NK-92 (cell line): Measurements from ENCODE around the gene KAZN.

ENCODE experiments used
- DNase-seq: peaks from one replicate; lab custom pipeline; 2025; ENCODE audit not compliant: unreplicated experiment; lab: John Stamatoyannopoulos, UW

Gene KAZN

DNA sequence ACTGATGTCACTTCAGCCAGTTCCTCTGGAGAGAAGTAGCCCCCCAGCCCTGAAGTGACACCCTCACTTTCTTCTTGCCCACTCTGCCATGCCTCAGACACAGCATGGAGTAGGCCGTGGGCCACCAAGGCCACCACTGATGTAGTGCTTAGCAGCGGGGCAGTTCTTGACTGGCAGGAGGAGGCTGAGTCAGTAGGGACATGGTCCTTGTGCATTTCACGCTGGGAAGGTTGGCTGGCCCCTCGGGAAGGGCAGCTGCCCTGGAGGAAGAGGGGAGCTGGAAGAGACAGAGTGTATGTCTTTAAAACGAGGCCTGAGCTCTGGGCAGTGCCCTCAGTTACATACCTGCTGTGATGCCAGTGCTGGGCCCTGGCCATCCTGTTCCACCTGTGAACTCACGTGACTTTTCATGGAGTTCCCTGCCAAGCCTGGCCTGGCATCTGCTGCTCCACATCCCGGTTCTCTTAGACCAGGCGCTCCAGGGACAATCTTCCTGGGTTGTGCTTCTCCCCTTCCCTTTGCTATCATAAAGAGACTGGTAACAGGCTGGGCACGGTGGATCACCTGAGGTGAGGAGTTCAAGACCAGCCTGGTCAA is 396.5 kb downstream of the KAZN start:
- no peak for DNase-seq

DNA sequence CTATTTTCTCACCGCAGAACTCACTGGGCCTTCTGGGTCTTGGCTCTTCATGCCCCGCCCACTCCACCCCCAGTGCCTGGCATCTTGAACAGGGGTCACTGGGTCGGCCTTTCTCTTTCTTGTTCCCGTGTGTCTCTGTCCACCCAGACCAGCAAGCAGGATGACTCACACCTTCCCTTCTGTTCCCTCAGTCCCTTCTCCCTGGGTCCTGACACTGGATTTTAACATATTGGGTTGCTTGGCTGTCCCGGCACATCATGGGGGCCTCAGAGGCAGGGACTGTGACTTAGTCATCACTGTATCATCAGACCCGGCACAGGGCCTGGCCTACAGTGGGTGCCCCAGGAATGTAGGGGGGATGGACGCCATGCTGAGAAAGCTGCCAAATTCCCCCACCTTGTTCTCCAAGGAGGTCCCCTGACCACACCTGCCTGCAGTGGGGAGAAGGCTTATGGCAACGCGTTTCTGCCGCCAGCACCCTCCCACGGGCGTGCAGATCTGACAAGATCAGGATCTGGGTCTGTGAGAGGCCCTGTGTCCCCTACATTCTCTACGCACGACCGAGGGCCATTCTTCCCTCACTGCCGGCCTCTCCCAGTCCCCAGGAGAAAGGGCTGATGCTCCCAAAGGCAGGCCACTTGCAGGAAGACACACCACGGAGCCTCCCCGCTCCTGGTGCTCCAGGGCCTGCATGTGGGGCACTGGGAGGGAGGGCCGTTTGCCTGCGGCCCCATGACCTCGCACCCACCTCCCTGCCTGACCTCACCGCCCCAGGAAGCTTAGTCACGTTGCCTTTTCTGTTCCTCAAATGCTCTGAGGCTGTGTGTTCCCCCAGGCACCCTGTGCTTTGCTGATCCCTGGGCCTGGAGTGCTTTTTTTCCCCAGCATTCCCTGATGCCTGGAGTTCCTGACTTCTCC is 397.9 kb downstream of the KAZN start:
- no peak for DNase-seq

DNA sequence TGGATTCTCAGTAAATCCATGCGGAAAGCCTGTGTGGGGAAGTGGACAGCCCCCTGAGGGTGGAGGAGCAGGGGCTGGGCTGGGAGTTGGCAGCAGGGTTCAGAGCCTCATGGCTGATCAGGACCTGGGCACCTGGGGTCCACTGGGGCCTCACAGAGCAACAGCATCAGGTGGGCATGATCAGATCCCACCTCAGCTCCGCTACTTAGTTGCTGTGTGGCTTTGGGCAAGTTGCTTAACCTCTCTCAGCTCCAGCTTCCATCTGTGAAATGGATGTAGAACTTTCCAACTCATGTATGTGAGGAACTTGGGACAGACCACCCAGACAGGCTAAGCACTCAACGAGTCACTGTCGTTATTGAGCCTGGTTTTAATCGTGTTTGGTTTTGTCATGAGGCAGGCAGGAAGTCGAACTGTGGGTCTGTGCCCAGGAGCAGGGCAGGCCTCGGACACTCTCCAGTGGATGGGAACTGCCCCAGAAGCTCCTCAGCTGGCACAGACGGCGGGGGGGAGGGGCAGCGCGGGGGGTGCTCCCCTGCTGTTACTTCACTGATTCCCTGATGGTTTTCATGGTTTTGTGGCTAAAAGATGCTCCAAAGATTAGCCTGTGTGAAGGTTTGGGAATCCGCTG is 399.3 kb downstream of the KAZN start:
- no peak for DNase-seq

DNA sequence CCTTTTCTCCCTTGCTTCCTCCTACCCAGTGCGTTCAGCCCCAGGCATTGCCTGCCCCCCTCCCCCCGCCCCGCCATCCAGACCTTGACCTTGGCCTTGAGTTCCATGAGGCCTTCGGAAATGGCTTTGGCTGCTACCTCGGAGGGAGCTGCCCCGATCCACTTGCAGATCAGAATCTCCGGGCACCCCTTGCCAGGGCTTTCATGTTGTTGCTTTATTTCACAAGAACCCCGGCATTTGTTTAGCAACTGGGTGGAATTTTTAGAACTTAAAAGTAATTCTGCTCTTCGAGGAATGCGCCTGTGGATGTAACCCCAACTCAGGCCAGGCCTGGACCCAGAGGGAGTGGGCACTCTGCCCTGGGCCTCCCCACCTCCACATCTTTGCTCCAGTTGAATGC is 401.0 kb downstream of the KAZN start:
- no peak for DNase-seq

DNA sequence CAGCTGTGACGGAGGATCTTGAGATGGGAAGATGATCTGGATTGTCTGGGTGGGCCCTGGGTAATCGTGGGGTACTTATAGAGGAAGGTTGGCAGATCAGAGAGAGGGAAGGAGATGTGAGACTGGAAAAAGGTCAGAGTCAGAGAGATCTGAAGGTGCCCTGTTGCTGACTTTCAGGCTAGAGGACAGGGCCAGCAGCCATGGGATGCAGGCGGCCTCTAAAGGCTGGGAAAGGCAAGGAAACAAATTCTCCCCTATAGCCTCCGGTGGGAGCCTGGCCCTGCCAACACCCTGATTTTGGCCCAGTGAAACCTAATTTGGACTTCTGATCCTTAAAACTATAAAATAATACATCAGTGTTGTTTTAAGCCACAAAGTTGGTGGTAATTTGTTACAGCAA is 401.5 kb downstream of the KAZN start:
- no peak for DNase-seq

DNA sequence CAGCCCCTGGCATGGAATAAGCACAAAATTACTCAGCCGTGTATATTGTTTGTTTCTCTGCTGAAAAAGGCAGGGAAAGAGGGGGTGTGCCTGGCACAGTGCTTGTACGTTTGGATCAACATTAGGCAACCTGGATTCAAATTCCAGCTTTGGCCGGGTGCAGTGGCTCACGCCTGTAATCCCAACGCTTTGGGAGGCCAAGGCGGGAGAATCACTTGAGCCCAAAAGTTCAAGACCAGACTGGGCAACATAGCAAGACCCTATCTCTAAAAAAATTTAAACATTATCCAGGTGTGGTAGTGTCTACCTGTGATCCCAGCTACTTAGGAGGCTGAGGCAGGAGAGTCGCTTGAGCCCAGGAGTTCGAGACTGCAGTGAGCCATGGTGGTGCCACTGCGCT is 402.2 kb downstream of the KAZN start:
- DNase-seq: no peak

DNA sequence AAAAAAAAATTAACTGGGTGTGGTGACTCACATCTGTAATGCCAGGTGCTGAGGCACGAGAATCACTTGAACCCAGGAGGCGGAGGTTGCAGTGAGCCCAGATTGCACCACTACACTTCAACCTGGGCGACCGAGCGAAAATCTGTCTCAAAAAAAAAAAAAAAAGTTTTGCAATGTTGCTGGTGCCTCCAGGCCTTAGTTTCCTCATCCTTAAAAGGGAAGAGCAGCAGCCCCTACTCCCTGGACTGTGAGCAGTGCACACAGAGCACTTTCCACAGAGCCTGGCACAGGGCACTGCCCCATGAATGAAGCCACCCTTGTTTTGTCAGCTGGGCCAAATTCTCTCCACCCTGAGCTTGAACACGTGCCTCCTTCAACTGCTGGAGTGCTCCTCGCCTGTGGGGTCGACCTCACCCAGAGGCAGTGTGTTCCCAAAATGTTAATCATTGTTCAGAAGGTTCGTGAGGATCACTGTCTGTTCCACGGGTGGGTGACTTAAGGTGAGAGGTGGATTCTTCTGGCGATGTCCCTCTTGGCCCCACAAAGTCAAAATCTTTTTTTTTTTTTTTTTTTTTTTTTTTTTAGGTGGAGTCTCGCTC is 402.9 kb downstream of the KAZN start:
- DNase-seq: no peak

DNA sequence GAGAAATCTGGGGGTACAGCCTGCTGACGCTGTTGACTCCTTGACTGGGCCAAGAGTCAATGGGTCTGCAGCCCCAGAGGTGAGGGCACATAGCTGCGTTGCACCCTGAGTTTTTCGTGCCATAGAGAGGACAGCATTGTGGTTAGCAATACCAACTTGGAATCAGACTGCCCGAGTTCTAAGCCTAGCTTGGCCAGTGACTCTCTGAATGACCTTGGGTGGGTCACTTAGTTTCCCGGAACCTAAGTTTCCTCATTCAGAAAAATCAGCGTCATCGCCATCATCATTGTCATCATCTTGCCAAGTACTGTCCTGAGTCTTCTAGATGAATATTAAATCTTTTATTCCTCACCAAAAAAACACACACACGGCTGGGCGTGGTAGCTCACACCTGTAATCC is 403.8 kb downstream of the KAZN start:
- no peak for DNase-seq

DNA sequence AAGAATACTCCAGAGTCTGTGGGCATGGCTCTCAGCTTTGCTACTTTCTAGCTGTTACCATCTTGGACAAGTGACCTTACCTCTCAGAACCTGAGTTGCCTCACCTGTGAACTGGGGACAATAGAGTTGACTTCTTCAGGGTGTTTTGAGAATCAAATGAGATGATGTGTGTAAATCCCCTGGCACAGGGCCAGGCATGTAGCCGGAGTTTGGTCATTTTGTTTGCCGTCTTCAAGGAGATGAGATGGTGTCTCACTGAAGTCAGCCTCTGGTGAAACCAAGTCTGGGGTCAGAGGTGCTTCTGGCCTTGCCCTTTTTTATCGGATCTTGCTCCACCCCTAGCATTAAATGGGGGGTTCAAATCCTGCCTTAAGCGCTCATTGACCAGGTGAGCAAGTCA is 405.9 kb downstream of the KAZN start:
- DNase-seq: no peak

DNA sequence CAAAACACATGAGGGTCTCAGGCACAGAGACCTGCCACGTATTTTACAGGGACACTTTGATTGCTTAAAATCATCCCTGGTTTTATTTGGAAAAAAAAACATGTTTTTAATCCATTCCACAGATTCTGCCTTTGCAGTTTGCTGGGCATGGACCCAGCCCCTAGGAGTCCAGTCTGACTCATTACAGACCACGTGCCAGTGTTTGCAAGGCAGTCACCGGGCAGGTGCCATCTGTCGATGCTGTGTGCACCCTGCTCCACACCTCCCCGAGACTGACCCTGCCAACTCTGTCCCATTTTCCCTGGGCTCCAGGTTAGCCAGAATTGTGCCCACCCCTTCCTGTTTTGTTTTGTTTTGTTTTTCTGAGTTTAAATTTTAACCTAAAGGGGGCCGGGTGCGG is 406.6 kb downstream of the KAZN start:
- DNase-seq: no peak

DNA sequence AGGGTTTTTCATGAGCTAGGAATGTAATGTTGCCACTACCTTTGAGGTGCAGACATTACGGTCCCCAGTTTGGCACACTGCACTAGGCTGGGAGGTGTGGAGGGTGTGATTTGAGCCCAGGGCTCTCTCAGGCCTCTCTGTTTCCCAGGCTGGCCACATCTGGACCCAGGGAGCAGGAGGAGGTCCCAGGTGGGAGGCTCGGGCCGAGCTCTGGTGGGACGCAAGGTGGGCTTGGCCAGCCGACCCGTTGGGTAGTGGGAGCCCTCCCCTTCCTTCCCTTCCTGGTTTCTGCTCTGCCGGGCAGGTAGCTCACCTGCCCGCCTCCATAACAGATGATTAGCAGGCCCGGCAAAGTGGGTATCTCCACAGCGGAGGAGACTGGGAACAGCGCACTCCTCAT is 408.9 kb downstream of the KAZN start:
- DNase-seq: no peak

DNA sequence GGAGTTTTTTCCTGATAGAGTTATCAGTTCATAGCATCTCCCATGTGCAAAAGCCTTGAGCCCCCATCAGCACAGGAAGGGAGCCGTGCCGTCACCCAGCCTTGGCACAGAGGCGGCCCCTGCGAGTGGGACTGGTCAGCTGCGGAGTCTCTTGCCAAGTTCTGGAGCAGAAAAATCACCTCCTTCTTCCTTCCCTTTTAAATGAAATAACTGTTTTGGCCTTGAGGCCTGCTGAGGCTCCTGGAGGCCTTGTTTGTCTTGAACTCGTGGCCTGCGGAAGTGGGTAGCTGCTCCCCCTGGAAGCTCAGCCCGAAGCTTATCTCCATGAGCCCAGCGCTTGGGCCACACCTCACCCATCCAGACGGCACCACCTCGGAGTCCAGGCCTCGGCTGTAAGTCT is 409.4 kb downstream of the KAZN start:
- no peak for DNase-seq

DNA sequence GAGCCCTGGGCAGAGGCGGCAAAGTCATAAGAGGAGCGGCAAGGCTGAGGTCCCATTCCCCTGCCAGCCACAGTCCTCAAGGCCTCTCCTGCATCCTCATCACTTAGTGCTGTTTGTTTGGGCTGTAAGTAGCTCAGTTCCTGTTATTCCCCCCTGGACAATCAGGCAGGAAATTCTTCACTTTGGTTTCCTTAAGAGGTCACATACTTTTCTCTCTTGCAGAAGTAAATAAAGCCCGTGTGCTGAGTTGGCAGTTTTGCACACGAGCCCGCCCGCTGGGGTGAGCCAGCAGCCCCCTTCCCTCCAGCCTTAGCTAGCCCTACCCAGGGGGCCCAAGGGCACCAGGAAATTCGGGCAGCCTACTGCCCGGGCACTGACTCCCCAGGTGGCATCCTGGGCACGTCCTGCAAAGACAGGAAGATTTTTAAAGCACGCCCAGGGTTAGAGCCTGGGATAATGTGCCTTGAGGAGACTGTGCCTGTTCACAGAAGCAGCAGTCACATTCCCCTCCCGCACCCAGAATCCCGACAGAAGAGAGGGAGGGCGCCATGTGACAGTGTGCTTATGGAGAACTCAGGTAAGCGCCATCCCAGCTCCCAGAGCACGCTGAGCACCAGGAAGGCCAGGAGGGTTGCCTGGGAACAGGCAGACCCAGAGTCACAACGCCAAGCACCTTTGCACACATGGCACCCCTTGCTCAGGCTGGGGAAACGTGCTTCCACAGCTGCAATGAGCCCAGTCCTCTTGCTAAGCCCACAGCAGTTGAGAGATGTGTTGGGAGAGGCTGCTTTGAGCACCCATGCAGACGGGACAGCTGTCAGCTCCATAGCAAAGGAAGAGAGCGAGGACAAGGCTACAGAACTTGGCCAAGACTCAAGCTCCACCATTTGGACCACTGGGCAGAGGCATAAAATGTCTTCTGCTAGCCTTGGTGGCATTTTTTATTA is 410.6 kb downstream of the KAZN start:
- DNase-seq: no peak

DNA sequence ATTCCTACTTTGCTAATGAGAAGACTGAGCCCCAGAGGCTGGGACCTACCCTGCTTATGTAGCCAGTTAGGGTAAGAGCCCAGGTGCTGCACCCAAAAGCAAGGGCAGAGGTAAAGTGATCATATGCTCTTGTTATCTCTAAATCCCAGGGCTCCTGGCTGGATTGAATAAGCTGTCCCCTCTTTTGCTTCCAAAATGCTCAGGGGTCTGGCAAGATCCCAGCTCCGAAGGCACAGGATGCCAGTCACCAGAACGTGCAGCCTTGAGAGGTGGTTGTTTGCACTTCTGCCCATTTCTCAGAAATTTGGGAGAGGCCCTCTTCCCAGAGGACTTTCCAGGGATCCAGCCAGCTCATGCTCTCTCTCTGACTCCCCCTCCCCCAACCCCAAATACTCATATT is 412.7 kb downstream of the KAZN start:
- DNase-seq: no peak

DNA sequence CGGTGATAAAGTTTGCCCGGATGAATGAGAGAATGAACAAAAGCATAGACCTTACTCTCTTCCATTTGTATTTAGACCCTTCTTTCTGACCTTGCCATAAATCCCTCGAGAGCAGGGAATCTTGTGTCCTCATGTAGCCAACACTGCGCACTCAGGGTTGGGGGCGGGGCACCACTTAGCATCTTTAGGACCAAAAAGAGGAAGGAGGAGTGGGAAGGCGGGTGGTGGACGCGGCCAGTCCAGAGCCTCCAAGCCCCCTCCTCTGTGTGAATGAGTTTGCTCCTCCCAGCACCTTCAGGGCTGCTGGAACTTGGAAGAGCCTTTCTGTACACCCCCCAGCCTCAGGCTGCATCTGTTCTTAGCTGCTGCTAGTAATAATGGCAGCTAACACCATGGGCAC is 413.2 kb downstream of the KAZN start:
- no peak for DNase-seq

DNA sequence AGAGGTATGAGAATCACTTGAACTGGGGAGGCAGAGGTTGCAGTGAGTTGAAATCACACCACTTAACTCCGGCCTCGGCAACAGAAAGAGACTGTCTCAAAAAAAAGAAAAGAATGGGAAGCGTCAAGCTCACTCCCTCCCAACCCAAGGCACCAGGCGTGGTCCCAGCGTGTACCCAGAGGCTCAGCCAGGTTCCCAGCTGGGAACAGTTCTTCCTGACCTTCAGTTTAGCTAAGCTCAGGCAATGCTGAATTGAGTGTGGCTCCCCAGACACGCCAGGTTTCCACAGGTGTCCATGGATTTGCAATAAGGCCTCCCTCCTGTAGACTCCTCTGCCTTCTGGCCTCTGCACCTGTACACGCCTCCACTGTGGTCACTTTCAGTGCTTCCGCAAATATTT is 414.3 kb downstream of the KAZN start:
- DNase-seq: no peak

DNA sequence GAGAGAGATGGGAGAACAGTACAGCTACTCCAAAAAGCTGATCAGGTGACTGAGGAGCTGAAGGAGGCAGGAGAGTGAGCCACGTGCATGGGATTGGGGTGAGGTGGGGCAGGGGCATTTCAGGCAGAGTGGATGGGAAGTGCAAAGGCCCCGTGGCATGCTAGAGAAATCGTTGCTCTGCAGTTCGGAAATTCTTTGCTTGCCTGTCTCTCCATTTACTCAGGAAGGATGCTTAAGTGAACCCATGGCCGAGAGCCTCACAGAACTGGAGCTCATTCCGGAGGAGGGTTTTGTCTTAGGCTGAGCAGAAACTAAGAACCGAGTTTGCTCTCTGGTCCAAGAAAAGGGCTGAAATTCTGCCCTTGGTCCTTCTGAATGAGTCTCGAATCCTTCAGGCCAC is 415.3 kb downstream of the KAZN start:
- no peak for DNase-seq

DNA sequence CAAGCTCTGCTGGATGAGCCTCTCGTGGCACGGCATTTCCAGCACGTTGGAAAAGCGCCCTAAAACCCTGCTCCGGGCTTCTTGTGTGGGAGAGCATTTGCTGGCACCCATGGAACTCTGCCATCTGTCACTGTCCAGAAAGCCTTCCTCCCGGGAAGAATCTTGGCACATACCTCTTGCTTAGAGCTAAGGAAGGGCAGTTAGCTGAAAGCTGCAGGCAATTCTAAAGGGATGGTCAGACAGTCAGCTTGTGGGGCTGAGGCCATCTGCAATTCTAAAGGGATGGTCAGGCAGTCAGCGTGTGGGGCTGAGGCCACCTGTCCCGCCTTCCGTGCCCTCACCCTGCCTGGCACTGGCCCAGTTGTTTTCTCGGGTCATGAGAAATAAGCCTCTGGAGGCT is 416.0 kb downstream of the KAZN start:
- DNase-seq: no peak

DNA sequence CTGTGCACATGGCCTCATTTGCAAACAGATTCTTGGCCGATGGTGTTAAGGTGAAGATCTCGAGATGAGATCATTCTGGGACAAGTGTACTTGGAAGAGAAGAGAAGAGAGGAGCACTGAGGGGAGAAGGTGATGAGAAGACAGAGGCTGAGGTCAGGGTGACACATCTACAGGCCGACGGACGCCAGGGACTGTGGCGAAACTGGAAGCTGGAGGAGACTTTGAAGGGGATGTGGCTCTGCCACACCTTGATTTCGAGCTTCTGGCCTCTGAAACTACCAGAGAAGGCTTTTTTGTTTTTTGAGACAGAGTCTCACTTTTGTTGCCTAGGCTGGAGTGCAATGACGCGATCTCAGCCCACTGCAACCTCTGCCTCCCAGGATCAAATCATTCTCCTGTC is 417.5 kb downstream of the KAZN start:
- DNase-seq: no peak

DNA sequence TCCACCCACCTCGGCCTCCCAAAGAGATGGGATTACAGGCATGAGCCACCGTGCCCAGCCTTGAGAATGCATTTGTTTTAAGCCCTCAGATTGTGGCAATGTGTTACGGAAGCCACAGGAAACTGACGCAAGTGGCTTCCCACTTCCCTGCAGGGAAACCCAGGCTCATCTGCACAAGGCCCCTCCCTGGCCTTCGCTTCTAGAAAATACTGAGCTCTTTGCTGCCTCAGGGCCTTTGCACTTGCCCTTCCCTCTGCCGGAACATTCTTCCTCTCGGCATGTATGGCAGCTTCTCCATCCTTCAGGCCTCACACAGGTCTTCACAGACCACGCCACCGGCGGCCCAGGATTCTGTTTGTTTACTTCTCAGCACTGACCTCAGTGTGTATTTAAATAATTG is 418.0 kb downstream of the KAZN start:
- no peak for DNase-seq

DNA sequence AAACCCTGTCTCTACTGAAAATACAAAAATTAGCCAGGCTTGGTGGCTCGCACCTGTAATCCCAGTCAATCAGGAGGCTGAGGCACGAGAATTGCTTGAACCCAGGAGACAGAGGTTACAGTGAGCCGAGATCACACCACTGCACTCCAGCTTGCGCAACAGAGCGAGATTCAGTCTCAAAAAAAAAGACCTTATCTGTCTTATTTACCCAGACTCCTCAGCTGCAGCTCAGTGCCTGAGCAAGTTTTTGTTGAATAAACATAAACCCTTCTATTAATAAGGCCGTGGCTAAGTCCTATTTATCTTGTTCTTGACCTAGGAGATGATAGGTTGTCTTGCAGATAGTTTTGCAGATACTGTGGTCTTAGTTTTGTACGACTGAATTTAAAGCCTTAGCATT is 418.6 kb downstream of the KAZN start:
- DNase-seq: no peak
